ENCODE results near the gene CROCC2.

The CROCC2 gene

GRCh38 chr2:240875228-240876034 lies 30.7 kb upstream of the CROCC2 start:
- DNase-seq (ENCODE audit: low read depth in 2 of 2): no peak

GRCh38 chr2:240876035-240876474 lies 30.1 kb upstream of the CROCC2 start:
- no peak for DNase-seq (ENCODE audit: low read depth in 2 of 2)

GRCh38 chr2:240876475-240877251 lies 29.5 kb upstream of the CROCC2 start:
- DNase-seq (ENCODE audit: low read depth in 2 of 2): no peak

GRCh38 chr2:240877460-240878340 lies 28.4 kb upstream of the CROCC2 start:
- no peak for DNase-seq (ENCODE audit: low read depth in 2 of 2)

GRCh38 chr2:240878341-240878936 lies 27.7 kb upstream of the CROCC2 start:
- DNase-seq (ENCODE audit: low read depth in 2 of 2): no peak

GRCh38 chr2:240879105-240879504 lies 27.0 kb upstream of the CROCC2 start:
- no peak for DNase-seq (ENCODE audit: low read depth in 2 of 2)

- DNase-seq (ENCODE audit: low read depth in 2 of 2): no peak
Observed at GRCh38 chr2:240881913-240882312, 24.2 kb upstream of the CROCC2 start.

- no peak for DNase-seq (ENCODE audit: low read depth in 2 of 2)
Observed at GRCh38 chr2:240884221-240884620, 21.9 kb upstream of the CROCC2 start.

- no peak for DNase-seq (ENCODE audit: low read depth in 2 of 2)
Observed at GRCh38 chr2:240884745-240885144, 21.4 kb upstream of the CROCC2 start.

- DNase-seq (ENCODE audit: low read depth in 2 of 2): no peak
Observed at GRCh38 chr2:240885566-240885965, 20.6 kb upstream of the CROCC2 start.

GRCh38 chr2:240886023-240886565 lies 20.0 kb upstream of the CROCC2 start:
- DNase-seq (ENCODE audit: low read depth in 2 of 2): no peak

- no peak for DNase-seq (ENCODE audit: low read depth in 2 of 2)
Observed at GRCh38 chr2:240886678-240887609, 19.2 kb upstream of the CROCC2 start.

- no peak for DNase-seq (ENCODE audit: low read depth in 2 of 2)
Observed at GRCh38 chr2:240887631-240888030, 18.5 kb upstream of the CROCC2 start.

- DNase-seq (ENCODE audit: low read depth in 2 of 2): no peak
Observed at GRCh38 chr2:240888130-240888889, 17.8 kb upstream of the CROCC2 start.

GRCh38 chr2:240888890-240889573 lies 17.1 kb upstream of the CROCC2 start:
- DNase-seq (ENCODE audit: low read depth in 2 of 2): no peak

- no peak for DNase-seq (ENCODE audit: low read depth in 2 of 2)
Observed at GRCh38 chr2:240889601-240890560, 16.3 kb upstream of the CROCC2 start.

GRCh38 chr2:240890691-240891090 lies 15.4 kb upstream of the CROCC2 start:
- DNase-seq (ENCODE audit: low read depth in 2 of 2): no peak

Measured in stimulated activated CD4-positive, alpha-beta T cell treated with anti-CD3 and anti-CD28 coated beads, Interleukin-15, amount 100 ng/mL, for 48 hours (primary cell).